ENCODE data around the gene GALNT1.

GALNT1 gene

DNA sequence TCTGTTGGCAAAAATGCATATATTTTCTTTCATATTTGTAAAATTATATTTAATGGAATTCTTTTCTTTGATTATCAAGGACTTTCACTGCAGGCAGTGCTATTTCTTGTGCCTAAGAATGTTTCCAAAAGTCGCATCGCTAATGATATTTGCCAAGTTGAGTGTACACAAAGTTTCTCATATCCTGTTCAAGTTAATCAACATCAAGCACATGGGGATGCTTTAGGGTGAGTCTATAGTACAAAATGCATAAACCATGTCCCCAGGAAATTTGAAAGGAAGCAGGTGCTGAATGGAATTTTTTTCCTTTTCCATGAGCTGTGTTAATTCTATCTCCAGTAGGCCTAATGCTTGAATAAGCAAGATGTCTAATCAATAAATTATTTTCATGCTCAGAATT, 129.7 kb downstream of the GALNT1 start:
- no peak for DNase-seq (ENCODE audit: low read depth in 1 of 2, low spot score in 1 of 2)

DNA sequence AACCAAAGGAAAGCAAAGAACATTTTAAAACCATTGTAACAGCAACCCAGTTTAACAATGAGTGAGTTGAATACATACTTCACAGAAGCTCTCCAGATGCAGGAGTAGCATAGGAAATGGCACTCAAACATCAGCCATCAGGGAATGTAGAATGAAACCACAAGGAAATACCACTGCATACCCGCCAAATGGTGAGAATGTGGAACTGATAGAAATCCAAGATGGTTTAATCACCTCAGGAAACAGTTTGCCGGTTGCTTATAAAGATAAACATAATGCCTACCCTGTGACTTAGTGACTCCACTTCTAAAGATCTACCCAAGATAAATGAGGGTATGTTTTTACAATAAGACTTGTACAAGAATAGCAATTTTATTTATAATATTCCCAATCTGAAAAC, 132.0 kb downstream of the GALNT1 start:
- DNase-seq (ENCODE audit: low read depth in 1 of 2, low spot score in 1 of 2) = no peak

DNA sequence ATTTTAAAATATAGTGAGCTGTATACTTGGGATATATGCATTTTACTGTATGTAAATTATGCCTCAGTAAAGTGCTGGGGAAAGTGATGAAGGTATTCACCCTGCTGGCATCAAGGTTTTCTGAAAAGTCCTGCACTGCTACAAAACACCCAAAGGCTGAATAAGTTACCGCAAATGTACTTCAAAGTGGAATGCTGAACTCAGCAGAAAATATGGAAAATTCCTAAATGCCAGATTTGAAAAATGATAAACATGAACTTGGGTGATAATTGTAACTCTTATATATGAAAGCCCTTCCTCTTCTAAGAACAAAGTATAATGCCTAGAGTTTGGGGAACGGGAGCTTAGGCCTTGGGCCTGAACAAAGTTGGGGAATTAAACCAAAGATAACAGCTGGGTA, 133.0 kb downstream of the GALNT1 start:
- DNase-seq (ENCODE audit: low read depth in 1 of 2, low spot score in 1 of 2) = no peak

DNA sequence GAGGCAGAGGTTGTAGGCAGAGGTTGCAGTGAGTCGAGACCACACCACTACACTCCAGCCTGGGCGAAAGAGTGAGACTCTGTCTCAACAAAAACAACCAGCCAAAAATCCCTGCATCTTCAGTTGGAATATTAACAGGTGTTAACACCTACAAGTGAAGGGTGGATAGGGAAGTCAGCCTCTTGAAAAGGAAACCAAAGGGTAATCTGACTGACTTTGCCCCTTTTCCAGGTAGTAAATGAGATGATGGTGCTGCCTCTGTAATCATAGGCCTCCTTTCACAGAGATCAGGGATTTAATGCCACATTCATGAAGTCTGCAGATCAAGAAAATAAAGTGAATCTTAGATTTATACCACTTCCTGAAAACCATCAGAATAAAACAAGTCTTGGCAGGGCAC, 133.6 kb downstream of the GALNT1 start:
- no peak for DNase-seq (ENCODE audit: low read depth in 1 of 2, low spot score in 1 of 2)

DNA sequence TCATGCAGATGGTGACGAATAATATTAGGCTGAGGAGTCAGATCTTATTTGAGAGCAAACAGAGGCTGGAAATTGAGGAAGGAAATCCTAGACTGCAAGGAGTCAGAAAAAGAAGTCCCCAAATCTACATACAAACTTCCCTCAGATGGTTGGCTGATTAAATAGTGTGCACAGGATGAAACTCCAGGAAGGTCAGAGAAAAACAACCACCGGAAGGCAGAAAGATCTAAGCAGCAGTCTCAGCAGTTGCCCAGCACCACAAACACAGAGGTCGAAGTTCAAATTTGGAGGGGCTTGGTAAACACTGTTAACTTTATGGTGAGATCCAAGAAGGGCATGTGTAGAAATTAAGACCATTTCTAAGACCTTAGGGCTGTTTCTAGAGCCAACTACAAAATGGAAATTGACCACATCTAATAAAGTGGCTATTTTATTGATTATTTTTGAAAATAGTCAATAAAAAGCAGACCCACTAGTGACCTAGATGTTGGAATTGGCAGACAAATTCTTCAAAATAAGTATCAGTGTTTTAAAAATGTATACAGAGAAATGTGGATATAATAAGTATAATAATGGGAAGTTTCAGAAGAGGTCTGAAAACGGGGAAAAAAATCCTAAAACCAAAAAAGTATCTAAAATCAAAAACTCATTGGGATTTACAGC, 134.8 kb downstream of the GALNT1 start:
- DNase-seq (ENCODE audit: low read depth in 1 of 2, low spot score in 1 of 2) = no peak

DNA sequence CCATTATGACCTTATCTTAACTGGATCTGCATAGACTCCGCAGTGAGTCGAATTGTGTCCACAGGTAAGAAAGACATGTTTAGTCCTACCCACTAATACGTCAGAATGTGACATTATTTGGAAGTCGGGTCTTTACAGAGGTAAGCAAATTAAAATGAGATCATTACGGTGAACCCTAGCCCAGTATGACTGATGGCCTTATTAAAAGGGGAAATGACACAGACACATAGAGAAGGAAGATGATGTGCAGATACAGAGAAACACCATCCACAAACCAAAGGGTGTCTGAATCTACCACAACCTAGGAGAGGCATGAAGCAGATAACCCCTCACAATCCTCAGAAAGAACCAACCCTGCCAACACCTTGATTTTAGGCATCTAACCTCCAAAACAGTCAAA, 135.6 kb downstream of the GALNT1 start:
- DNase-seq (ENCODE audit: low read depth in 1 of 2, low spot score in 1 of 2) = no peak

DNA sequence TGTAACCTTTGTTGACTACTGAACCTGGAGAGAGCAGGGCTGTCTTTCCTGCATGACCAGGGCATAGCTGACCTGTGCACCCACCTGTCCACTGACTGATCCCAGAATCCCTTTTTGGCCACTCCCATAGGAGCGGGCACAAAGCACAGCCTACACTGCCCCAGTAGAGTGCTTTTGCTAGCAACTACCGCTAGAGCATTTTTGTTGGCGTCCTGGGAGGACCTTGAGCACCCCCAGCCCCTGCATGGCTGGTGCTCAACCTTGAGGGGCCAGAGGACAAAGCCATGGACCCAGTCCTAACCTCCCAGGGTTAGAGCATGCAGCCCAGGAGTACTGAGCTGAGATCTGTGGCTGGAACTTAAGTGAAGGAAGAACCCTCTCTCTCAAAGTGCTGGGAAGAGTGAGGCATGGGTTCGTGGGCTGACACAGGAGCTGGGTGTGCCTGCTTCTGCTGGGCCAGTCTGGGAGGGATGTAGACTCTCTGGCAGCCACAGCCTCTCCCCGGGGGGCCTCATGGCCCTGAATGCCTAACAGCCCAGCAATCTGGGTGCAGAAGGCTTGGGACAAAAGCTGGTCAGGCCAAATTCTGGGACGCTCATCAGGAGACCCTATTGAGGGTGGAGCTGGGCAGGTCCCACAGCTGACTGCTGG, 140.0 kb downstream of the GALNT1 start:
- no peak for DNase-seq (ENCODE audit: low read depth in 1 of 2, low spot score in 1 of 2)

DNA sequence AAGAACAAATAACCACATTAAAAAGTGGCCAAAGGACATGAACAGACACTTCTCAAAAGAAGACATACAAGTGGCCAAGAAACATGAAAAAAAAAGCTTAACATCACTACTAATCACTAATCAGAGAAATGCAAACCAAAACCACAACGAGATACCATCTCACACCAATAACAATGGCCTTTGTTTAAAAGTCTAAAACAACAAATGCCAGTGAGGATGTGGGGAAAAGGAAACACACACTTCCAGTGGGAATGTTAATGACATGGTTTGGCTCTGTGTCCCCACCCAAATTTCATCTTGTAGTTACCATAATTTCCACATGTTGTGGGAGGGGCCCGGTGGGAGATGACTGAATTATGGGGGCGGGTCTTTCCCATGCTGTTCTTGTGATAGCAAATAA, 147.1 kb downstream of the GALNT1 start:
- DNase-seq (ENCODE audit: low read depth in 1 of 2, low spot score in 1 of 2) = no peak

DNA sequence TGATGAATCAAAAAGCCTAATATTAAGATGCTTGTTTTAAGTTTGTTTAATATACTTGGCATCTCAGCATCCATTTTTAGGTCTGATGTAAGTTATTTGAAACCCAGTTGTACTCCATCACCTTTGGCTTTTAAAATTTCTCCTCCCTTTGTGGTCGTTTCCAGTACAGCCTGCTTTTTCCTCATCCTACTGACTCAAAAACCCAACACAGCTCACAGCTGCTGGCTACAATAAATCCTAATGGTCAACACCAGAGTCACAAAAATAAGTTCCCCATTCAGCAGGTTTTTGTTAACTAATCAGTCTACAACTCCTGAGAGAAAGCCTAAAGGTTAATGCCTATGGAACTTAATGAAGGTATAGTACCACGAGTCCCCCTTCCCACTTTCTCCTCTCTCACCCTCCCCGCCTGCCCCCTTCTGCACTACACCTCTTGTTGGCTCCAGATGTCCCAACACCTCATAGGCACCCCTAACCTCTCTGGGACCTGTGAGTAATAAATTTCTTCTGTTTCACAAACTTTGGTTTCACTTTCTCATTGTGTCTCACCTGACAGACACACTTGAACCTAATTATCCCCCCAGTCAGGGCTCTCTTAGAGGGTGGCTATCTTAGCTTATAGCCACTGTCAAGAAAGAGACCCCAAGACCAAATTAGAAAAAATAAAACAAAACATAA, 148.6 kb downstream of the GALNT1 start:
- no peak for DNase-seq (ENCODE audit: low read depth in 1 of 2, low spot score in 1 of 2)

DNA sequence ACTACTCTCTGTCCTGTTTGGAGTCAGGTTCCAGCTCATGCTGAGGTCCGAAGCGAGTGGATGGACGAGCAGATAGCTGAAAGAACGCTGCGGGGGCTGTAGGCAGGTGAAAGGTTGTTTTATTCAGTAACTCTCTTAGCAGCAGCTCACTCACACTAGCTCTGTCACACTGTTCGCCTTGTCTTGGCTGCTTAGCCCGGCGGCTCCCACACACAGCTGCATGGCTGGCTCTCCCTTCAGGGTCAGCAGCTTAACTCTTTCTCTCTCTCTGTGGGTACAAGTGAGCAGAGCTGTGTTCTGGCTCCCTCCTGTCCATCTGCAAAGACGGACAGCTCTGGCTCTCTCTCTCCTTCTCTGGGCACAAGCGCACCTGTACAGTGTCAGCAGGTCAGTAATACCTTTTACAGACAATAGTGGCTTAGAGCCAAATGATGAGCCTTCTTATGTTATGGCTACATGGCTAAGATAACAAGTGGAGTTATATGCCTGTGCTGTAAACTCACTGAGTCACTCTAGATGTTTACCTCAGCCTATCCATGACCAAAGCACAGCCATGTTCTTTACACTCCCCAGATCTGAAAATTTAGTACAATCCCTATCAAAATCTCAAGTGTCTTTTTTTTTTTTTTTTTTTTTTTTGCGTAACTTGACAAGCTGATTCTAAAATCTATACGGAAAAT, 149.3 kb downstream of the GALNT1 start:
- no peak for DNase-seq (ENCODE audit: low read depth in 1 of 2, low spot score in 1 of 2)

DNA sequence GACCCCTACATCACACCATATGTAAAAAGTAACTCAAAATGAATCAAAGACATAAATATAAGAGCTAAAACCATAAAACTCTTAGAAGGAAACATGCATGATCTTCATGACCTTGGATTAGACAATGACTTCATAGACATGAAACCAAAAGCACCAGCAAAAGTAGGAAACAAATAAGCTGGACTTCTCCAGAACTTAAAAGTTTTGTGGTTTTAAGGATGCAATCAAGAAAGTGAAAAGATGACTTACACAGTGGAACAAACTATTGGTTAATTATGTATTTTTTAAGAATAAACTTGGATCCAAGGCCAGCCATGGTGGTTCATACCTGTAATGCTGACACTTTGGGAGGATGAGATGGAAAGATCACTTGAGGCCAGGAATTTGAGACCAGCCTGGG, 150.2 kb downstream of the GALNT1 start:
- no peak for DNase-seq (ENCODE audit: low read depth in 1 of 2, low spot score in 1 of 2)

DNA sequence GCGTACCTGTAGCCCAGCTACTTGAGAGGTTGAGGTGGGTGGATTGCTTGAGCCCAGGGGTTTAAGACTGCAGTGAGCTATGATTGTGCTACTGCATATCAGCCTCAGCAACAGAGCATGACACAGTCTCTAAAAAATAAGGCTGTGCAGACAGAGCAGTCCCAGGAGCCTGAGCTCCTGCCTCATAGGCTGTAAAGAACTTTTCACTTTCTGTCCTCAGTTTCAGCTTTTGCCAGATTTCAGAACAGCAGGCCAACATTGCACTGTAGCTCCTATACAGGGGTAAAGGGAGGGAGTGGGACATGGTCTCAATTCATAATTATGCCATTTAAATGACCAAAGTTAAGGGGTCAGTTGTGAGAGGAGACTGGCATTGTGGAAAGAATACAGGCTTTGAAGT, 150.6 kb downstream of the GALNT1 start:
- no peak for DNase-seq (ENCODE audit: low read depth in 1 of 2, low spot score in 1 of 2)

DNA sequence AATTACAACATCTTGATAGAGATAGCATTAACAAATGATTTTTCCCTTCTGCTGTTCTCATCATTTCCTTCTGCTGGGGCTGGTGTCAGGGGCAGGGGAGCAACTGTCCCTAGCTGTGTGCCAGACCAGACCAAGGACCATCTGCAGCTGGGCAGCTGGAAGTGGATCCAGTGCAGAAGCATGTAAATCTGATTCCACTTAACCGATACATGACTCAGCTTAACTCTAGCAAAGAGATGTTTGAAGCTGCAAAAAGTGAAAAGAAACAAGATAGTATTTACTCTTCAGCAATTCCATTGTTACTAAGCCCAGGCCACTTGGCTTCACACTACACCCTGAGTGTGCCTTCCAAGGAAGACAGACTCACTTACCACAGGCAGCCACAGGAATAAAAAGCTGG, 151.1 kb downstream of the GALNT1 start:
- DNase-seq (ENCODE audit: low read depth in 1 of 2, low spot score in 1 of 2) = no peak

DNA sequence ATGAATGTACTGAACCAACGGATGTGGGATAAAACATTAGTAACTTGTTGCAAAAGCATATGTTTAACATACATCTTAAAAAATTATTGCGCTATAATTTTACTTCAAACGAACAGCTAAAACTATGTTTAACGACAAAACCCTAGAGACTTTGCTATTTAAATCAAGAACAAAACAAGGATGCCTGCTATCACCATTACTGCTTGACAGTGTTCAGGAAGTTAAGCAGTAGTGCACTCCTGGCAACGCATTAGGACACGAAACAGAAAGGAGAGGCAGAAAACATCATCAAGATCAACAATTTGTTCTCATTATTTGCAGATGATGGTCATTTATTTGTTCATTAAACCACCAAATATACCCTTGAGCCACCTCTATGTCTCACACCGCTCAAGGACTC, 151.9 kb downstream of the GALNT1 start:
- no peak for DNase-seq (ENCODE audit: low read depth in 1 of 2, low spot score in 1 of 2)

DNA sequence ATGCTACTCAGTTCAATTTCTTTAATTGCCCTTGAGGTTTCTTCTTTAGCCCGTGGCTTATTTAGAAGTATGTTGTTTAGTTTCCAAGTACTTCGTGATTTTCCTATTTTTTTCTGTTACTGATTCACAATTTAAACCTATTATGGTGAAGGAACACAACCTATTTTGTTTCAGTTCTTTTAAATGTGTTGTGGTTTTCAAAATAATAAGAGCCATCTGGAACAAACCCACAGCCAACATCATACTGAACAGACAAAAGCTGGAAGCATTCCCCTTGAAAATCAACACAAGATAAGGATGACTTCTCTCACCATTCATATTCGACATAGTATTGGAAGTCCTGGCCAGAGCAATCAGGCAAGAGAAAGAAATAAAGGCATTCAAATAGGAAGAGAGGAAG, 155.2 kb downstream of the GALNT1 start:
- no peak for DNase-seq (ENCODE audit: low read depth in 1 of 2, low spot score in 1 of 2)

DNA sequence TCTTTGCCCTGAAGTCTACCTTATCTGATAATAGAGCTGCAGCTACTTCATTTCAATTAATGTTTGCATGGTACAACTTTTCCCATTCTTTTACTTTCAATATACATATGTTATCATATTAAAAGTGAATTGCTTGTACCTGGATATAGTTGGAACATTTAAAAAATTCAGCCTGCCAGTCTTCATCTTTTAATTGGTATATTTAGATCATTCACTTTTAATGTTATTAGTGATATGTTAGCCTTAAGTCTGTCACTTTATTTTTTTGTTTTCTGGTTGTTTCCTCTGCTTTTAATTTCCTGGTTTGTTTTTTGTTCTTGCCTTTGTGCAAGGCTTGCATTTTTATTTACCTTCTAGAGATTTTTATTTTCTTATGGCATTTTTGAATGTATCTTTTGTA, 158.2 kb downstream of the GALNT1 start:
- no peak for DNase-seq (ENCODE audit: low read depth in 1 of 2, low spot score in 1 of 2)

DNA sequence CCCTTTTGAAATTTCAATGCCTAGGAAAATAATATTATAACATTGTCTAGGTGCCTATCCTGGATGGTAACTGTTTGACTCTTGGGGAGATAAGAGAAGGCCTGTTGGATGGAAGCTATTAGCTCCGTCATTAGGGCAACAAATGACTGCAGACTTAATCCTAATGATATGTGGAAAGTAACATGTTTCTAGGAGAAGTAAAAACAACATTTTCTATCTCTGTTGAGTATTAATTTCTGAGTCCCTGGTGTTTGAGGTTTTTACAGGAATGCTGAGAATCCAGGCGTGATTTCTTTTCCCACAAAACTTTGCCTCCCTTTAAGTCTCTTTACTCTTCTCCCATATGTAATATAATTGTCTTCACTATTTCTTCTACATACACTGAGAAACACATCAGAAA, 159.1 kb downstream of the GALNT1 start:
- no peak for DNase-seq (ENCODE audit: low read depth in 1 of 2, low spot score in 1 of 2)

DNA sequence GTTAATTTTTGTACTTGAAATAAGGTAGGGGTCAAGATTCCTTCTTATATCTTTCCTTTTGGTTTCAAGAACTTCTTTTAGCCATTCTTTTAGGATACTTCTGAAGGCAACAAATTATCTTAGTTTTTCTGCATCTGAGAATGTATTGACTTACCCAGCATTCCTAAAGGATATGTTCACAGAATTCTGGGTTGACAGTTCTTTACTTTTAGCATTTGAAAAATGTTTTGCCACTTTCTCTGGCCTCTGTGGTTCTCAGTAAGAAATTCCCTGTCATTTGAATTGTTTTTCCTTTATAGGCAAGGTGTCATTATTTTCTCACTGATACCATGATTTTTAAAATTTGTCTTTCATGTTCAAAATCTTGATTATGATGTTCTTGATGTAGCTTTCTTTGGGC, 162.4 kb downstream of the GALNT1 start:
- no peak for DNase-seq (ENCODE audit: low read depth in 1 of 2, low spot score in 1 of 2)

DNA sequence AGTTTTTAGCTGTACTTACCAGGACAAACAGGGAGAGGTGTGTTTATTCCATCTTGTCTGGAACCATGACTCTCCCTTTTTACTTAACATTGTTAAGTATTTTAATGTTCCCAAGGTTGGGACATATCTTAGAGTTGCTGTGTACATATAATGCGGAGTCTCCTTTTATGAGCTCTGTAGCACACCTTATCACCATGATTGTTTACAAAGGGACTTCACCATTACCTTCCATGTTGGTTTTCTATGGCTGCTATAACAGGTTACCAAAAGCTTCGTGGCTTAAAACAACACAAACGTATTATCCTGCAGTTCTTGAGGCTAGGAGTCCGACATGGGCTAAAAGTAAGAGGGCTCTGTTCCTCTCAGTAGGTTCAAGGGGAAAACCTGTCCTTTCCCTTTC, 164.3 kb downstream of the GALNT1 start:
- no peak for DNase-seq (ENCODE audit: low read depth in 1 of 2, low spot score in 1 of 2)

DNA sequence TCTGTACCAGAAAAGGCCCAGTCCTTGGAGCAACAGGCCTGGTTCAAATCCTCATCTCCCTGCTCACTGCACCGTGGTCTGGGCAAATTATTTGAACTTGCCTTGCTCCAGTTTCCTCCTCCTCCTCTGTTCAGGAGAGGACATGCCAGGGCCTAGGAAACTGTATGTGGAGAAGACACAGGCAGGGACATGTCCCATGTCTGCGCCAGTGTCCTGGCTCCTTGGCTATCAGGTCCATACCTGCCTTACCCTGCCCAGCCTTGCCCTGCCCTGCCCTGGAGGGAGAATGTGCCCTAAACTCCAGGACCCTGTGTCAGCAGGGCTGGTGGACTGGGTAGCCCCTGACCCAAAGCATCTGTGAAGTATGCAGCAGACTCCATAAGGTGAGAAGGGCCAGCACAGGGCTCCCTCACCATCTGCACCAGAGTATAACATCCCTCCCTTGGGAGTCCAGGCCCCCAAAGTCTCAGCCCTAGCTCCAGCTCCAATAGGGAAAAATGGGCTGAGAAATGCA, 165.3 kb downstream of the GALNT1 start:
- DNase-seq (ENCODE audit: low read depth in 1 of 2, low spot score in 1 of 2) = no peak

DNA sequence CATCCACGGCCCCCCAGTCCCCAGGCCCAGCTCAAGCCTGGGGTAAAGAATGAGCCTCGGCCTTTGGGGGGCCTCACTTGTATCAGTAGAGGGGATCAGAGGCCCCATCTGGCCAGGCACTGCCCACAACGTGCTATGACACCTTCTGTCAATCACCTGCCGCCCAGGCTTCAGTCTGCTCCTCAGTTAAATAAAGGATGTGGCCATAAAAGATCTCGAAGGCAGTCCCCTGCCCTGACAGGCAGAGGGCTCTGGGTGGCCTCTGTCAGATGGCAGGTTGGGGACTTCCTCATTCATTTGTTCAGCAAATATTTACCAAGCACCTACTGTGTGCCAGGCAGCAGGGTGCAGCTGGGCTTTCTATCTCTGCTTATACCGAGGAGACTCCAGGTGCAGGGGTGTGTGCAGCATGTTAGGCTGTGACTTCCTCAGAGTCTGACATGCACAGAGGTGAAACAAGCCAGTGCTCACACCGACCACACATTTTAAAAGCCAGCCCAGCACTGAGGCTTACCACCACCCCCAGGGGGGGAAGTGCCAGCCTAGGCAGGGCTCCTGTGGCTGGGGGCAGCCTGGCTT, 166.4 kb downstream of the GALNT1 start:
- no peak for DNase-seq (ENCODE audit: low read depth in 1 of 2, low spot score in 1 of 2)

DNA sequence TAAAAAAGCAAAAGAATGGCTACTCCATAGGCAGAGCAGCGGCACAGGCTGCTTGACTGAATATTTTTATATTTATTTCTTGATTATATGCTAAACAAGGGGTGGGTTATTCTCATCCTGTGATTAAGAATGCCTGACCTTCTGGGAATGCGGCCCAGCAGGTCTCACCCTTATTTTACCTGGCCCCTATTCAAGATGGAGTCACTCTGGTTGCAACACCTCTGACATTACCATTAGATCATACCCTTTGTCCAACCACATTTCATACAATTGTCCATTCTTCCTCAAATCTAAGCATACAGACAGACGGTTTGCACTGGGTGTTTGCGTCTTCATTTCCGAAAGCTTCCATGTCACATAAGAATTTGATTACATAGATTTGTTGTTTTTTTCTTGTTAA, 168.2 kb downstream of the GALNT1 start:
- DNase-seq (ENCODE audit: low read depth in 1 of 2, low spot score in 1 of 2) = no peak

Data from activated CD4-positive, alpha-beta T cell treated with anti-CD3 and anti-CD28 coated beads, Interleukin-2, amount 50 U/mL, for 24 hours (primary cell).